IPS DF 19.7 (cell line): ENCODE measurements around the gene CSF3.

Source experiments
- DNase-seq: peaks from one replicate; pipeline ENCODE4 v3.0.0-alpha.2; 2013; ENCODE audit warnings: low read depth, low spot score

CSF3 gene

DNA sequence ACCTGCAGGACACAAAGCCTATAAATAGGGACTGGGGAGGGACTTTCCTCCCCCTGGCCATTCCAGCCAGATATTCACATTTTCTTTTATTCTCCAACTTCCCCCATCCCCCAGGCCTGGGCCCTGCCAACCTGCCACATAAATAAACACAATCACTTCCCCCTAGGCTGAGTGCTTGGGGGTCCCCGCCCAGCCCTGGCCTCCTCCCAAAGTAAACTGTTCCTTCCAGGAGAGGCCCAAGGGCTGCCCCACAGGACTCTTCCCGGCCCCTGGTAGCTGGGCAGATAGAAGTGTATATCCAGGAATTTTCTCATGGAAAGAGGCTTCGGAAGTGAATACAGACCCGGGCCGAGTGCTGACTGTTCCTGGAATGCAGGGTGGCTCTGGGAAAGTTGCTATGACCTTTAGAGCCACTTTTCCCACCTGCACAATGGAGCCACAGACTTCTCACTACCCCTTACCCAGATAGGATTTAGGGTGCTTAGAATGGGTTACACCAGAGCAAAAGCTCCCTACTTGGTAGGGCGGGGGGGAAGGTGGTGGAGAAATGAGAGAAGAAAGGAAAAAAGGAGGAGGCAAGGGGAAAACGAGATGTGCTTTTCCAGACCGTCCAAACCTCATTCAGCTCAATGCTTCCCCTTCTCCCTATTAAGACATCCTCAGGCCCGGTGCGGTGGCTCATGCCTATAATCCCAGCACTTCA lies 8.5 kb downstream of the CSF3 start:
- no peak for DNase-seq

DNA sequence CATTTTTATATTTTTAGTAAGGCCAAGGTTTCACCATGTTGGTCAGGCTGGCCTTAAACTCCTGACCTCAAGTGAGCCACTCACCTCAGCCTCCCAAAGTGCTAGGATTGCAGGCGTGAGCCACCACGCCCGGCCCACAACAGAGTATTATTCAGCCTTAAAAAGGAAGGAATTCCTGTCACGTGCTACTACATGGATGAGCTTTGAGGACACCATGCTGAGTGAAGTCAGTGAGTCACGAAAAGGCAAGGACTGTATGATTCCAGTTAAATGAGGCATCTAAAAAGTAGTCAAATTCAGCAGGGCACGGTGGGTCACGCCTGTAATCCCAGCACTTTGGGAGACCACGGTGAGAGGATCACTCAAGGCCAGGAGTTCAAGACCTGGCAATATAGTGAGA lies 9.7 kb downstream of the CSF3 start:
- DNase-seq, result no peak

DNA sequence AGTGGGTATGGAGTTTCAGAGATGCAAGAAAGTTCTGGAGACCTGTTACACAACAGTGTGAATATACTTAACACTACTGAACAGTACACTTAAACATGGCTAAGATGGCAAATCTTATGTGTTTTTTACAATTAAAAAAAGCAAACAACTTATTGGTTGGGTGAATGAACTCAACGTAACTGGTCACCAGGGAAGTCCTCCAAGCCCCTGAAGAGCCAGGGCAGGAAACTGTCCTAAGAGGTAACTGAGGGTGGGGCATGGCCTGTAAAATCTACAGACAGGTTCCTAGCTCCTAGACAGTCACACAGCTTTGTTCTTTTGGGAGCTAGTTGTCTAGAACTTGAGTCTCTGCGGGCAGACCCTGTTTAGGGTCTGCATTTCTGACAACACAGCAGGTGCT lies 10.3 kb downstream of the CSF3 start:
- no peak for DNase-seq

DNA sequence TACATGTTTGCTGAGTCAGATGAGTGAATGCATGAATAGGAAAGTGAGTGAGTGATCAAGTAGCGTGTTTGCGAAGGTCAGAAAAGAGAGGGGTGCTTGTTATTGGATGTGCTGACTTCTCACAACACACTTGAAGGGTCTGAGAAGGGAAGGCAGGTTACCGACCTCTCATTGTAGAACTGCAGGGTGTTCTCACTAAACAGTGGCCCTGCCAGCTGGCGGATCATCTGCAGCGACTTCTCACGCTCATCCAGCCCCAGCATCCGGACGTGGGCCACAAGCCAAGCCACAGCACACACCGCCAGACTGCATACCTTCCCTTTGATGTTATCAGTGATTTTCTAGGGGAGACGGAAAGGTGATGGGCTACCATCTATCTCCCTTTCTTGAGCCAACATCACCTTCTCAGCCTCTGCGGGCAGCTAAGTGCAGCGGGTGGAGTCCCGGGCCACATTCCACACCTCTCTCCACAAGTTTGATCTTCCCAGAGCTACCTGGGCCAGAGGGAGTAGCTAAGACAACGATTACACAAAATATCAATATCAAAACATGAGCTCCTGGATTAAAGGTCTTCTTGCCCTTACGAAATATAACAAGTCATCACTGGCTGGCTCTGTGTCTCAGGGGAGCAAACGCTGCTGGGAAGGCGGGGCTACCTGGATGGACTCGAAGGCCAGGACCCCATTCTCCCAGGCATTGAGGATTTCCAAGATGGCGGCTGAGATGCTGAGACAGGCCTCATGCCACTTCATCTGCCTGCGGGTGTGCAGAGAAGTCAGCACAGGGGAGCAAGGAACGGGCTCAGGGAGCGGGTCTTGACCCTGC lies 11.0 kb downstream of the CSF3 start:
- DNase-seq, result no peak

DNA sequence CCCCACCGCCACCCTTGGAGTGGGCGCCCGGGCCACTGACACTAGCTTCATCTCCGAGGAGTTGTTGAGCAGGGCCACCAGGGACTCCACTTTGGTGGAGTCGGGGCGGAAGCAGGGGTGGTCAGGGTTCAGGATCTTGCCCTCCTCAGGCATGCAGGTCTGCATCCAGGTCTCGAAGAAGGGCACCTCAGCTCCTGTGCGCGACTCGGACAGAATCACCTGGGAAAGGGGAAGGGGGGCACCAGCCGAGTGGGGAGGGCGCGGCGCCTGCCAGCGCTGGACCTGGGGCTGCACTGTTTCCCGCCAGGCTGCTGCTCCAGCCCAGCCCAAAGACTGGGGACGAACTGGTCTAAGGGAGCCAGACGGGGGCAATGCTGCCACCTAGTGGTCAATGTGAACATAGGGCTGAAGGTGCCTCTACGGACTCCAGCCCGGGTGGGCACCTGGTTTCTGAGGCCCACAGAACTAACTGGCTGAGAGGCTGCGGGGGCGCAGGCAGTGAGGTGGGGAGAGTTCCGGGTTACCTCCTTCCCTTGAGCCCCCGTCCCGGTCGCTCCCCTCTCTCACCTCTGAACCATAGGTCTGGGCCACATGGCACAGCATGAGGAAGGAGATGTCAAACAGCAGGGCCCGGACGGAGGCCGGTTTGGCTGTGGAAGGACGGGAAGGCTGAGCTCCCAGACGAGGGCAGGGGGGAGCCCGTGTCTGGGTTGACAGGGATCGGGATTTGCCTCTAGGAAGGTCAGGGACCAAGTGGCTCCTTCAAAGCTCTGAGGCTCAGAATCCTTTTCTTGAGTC lies 11.8 kb downstream of the CSF3 start:
- peak; percentile 67 for DNase-seq

DNA sequence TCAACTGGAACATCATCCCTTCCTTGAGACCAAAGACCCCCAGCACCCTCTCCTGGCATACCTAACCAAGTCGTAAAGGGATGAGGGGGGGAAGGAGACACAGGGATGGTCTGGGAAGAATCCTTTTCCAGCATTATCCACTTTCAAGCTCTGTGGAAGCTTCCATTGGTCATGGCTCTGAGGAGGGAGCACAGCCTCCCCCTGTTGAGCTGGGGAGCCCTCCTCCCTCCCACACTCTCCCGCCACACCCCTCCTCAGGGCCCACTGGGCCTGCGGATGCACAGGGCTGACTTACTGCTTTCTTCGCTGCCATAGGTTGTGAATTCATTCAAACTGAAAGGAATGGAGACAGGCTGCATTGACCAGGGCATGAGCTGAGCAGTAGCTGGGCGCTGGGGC lies 12.4 kb downstream of the CSF3 start:
- DNase-seq, result no peak

DNA sequence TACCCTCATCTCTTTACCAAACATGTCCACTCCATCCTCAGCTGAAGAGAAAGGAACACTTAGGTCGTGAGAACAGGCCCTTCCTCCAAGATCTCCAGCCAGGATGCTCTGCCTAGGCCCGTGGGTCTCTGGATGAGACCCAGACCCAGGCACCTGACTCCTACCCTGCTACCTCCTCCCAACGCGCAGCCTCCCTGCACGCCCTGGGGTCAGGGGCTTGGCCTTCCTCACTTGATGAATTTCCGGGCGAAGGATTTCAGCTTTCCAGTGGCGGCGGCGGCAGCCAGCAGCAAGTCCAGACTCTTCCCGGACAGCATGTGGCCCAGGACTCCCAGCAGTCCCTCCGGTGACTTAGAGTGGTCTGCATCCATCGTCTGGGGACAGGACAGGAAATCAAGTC lies 13.4 kb downstream of the CSF3 start:
- DNase-seq, result no peak

DNA sequence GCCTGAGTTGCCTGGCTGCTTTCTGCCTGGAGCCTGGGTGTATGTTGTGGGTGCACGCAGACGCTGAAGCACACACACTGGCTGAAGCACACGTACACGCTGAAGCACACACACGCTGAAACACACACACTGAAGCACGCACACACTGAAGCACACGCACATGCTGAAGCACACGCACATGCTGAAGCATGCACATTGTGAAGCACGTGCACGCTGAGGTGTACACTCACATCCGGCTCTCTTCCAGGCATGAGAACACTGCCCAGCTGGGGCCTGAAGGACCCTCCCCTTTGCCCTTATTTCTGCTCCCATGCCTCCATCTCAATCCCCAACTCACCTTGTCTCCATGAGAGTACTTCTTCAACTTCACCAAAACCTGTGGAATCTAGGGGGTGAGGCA lies 16.5 kb downstream of the CSF3 start:
- no peak for DNase-seq

DNA sequence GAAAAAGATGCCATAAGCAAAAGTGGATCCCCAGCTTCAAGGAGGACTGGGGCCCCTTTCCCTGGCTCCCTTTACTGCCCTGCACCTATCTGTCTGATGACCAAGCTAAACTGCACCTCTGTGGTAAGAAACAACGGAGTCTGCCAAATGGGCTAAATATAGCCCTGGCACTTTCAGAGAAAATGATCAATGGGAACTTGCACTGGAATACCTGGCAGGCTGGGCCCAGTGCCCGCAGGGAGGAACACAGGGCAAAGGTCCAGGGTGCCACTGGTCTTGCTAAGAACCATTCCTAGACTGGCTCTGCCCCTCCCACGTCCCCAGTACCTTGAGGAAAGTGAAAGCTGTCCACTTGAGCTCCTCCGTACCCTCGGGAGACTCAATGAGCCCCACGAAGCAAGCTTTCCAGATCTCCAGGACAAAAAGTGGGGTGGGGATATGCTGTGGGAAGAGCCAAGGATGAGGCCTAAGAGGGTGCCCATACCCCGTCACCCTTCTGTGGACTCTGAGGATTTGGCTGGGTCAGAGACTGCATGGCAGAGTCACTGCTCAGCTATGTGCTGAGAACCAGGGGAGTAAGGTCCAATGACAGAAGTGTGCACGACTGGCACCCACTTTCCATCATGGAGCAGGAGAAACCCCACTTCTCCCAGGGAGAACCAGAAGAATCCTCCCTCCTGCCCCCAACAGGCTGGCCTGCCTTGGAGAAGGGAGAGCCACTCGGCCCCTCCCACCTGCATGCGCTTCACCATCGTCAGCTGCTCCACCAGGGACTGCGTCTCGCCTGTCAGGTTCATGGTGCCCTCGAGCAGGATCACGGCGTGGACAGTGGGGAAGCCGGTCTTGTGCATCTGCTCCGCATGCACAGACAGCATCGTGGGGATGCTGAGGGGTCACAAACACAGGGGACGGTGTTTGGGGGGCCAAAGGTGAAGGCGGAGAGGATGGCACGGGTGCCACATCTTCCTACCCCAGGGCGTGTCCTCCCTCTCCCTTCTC lies 17.4 kb downstream of the CSF3 start:
- DNase-seq, result no peak

DNA sequence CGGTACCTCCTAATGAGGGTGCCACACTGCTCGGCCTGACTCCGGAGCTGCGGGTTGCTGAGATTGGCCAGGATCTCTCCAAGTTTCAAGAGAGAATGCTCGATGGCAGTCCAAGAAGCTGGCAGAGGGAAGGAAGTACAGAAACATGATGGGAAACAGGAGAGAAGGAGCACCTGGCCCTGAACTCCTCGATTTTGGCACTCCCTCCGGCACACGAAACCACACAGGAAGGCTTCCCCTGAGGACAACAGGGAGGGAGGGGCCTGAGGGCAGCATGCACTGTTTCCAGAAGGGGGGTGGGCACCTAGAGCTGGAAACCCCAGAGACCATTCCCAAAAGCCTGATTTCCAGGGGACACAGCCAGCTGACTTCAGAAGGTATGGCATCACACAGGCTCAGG lies 18.1 kb downstream of the CSF3 start:
- DNase-seq, result no peak

DNA sequence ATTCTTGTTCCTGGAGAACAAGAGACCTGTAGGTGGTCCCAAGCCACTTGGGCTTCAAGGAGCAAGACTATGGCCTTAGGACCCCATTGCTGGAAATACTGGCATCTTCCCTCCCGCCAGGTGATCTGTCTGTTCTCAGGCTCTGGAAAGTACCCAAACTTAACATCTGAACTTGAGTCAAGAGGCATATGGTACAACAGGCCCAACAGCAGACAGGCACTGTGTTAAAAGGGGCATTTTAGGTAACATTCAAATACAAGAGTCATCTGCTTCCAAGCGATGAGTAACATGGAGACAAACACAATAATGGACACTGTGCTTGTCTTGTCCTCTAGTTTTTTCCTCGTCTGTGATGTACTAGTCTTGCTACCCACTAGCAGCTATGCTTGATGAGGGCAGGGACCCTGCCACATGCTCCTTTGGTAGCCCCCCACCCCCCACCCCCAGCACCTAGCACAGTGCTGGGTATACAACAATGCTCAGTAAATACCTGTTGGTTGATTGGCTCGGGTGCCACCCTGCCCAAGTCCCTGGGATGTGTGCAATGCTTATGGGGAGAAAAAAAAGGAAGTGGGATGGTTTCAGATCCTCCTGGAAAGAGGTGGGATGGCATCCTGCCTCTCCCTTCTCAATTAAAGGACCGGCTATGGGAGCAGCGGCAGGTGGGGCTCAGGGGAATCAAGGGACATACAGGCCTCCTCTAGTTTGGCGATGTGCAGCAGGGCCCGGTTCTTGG lies 19.4 kb downstream of the CSF3 start:
- DNase-seq, result no peak

DNA sequence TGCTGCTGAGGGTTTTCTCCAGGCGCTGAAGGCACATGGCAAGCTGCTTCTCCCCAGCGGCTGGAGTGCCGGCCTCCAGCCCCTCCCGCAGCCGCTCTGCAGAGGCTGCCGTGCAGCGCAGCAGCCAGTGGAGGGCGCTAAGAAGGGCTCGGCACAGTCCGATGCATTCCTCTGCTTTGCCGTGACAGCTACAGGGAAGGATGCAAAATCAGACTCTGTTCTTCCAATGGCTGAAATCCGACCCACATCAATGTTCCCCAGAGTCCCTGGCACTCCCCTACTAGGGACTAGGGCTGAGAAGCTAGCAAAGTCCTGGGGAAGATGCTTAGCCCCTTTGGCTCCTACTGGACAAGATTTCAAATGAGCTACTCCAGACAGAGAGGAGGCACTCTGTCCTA lies 19.9 kb downstream of the CSF3 start:
- no peak for DNase-seq

DNA sequence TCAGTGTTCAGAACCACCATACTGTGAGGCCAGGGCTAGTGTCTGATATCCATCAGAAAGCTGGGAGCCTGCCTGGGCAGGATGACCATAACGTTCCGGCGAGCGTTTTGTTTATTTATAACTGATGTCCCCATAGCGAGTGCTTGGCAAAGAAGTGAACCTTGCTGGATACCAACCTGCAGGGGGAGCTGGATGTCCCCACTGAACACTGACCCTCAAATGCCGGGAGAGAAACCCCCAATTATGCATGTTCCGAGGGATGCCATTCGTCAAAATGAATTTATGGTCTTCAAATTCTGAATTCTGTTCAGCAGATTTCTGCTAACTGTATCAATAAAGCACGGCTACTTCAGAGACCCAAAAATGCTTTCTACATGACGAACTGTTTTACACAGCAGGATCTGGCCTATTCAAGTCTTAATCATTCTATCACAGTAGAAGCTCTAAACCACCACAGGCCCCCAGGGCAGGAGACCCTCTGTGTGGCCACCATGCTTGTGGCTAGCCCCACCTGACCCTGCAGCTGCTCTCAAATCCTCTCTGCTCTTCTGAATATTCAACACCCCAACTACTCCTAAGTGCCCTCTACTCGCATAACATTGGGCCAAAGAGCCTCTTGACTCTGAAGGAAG lies 23.8 kb downstream of the CSF3 start:
- DNase-seq, result no peak

DNA sequence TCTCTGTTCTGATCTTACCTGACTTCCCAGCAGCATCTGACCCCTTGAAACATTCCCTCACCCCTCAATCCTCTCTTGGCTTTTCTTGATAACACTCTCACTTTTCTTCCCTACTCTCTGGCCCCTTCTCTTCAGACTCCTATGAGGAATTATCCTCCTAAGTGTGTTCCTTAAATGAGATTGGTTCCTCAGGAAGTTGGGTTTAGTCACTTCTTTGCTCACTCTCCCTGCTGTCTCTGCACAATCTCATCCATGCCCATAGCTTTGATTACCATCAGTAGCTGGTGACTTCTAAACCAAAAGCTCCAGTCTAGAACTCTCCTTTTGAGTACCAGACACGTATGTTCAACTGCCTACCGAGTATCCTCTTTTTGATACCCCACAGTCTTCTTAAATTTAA lies 26.0 kb downstream of the CSF3 start:
- no peak for DNase-seq

DNA sequence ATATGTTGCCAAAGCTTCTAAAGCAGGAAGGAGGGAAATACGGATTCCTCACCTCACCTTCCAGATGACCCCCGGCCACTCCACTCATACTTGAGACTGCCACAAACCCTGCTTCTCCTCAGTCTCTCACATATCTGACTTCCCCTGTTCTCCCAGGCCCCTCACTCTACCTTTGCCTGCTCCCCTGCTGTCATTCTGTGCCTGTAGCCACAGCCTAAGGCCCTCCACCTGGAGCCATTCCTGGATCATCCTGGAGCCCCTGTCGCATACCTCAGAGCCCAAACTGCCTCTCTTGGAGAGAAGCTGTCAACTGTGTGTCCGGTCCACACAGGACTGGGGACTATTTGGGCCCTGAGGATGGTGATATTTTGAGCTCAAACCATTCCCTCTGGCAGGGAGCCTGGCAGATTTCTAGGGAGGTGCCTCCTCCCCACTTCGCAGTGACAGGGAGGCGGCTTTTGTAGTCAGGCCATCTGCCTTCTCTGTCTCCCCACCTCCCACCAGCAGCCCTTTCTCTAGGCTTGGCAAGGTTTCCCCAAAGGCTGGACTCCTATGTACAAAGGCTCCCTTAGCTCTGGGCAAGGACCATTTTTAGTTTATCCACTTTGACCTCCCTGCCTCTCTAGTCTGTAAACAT lies 41.3 kb downstream of the CSF3 start:
- DNase-seq, result no peak

DNA sequence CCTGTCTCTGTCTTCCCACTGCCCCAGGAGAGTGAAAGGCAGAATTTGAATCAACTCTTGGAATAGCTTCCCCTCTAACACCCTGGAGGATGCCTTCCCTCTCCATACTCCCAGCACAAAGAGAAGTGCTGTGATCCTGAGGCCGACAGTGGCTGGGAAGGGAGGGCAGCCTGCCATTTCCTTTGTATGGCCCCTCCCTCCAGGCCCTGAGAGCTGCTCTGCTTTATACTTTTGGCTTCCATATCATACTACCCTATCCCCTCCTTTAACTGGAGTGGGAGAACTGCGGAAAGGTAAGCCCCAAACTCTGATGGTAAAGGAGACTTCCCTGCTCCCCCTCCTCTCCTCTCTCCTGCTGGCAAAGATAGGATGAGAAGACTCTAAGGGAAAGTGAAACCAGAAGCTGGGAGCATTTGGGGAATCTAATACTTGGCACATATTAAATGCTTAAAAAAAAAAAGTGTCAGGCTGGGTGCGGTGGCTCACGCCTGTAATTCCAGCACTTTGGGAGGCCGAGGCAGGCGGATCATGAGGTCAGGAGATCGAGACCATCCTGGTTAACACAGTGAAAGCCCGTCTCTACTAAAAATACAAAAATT lies 43.0 kb downstream of the CSF3 start:
- no peak for DNase-seq

DNA sequence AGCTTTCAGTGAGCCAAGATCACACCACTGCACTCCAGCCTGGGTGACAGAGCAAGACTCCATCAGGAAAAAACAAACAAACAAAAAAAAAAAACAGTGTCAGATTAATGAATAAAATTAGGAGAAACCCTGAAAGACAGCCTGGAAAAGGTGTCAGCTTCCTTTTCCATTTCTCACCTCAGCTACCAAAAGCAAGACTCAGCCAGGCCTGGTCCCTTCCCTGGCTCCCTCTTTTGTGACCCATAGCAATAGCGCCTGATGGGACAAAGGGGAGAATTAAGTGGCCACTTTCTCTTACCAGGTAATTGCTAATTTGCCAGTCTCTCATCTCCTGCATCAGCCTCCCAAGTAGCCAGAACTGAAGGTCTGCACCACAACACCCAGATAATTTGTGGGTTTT lies 43.6 kb downstream of the CSF3 start:
- no peak for DNase-seq

DNA sequence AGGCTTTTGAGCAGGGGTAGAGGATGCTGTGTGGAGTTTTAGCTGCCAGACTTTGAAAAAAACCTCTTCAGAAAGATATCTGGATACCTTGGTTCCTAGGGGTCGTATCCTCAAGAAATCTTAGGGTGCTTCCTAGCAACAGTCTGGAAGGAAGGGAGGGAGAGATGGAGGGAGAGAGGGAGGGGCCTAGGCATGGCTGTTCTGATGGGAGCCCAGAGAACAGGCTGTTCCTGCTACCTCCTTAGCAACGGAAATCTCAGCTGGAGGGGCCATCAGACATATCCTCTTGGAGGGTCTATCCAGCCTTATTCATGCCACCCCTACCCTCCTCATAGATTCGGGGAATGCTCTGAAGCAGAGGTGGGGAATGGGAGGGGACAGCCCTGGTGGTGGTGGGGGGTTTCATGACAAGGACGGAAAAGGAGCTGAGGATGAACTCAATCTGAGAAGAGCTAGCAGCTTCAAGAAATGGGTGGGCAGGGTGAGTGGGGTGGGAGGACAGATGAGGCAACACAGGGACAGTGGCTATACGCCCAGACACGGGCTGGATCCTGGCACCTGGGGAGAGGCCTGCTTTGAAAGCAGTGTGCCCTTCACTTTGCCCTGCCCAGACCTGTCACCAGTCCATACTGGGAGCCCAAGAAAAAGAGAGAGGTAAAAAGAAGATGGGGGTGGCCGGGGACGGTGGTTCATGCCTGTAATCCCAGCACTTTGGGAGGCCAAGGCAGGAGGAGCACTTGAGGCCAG lies 44.7 kb downstream of the CSF3 start:
- no peak for DNase-seq
